ENCODE data around the gene DDA1.

DDA1 gene

DNA sequence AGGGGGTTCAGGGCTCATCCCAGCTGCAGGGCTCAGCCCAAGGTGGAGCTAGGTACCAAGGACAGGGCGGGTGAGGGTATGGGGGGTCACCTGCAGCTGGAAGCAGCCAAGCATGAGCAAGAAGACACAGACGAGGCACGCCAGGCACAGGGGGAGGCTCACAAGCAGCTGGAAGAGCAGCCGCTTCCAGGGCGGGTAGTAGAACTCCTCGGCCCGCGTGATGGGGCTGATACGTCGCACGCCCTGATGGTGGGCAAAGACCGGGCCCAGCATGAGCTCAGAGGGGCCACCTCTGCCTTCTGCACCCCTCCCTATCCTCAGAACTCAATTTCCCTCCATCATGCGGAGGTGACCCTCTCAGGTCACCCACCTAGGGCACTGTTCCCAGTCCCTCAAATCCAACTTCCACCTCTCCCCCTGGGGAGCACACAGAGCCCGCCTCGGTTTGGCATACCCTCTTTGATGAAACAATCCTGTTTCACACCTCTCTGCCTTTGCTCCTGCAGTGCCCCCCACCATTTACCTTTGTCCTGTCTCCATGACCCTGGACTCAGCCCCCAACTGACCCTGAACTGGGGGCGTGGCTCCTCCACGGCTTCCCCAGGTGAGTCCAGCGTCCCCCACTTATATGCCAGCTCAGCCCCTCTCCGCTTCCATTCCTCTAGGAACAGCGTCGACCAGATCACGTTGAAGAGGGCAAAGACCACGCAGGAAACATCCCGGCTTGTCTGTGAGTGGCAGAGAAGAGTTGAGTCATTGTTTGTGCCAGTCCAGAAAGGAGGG, 21.1 kb downstream of the DDA1 start:
- DNase-seq: no peak

DNA sequence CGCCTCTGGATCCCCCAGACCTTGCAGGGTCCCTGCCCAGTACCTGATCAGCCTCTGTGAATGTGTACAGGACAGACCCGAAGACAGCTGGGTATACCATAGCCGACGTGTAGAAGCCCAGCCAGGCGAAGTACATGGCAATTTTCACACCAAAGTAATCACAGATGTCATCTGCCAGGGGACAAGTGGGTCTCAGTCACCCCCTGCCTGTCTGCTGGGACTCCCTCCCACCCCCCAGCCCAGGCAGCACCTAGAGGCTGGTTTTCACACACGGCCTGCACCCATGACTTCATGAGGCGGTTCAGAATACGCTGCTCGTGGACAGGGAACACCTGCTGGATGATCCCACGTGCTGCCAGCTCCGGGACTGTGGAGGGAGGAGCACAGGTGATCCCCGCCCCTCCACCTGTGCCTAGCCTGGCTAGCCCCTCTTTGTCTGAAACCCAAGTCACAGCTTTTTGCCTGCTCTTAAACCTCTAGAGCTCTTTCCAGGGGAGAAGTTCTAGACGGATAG, 21.7 kb downstream of the DDA1 start:
- DNase-seq: no peak

DNA sequence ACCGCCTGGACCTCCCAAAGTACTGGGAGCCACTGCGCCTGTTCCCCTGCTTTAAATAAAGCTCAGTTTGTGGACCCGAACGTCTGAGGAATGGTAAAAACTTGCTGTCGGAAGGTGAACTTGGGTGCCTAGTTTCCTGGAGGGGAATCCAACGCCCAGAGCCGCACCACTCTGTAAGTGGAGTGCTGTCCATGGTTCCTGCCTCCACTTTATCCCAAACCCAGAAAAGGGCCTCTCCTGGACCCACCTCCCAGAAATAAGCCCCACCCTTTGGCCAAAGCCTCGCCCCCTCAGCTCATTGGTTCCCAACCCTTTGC, 23.0 kb downstream of the DDA1 start:
- DNase-seq: no peak

GRCh38 chr19:17332677-17333581, 23.6 kb downstream of the DDA1 start:
- peak; percentile 54 to 59 for DNase-seq

DNA sequence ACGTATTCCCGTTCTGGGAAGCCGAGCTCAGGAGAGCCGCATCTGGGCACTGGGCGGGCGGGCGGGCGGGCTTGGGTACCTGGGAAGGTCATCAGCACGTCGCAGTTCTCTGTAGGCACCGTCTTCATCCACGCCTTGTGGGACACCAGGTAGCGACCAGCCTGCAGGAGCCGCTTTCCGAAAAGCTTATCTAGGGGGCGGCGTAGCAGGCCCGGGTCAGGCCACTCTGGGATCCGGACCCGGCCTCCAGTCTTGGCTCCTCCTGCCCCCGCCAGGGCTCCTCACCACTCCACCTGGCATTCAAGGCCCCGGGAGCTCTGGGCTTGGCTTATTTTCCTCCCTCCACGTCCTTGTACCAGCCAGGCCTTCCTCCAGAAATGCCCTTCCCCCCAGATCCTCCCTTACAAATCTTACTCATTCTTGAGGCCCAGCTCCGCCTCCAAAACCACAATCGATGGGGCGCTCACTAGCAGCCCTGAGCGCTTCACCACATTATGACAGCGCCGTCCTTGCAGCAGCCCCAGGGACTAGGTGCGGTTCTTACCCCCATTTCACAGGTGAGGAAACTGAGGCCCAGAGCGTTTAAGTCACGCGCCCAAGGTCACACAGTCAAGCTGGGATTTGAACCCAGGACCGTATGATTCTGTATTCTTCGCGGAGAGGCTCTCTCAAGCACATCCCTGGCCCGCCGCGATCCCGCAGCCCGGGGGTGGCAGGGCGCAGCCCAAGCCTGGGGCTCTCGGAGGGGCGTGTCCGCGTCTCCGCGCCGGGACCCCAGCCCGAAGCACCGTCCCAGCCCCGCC, 24.4 kb downstream of the DDA1 start:
- DNase-seq: peak; percentile 66 to 76

GRCh38 chr19:17334414-17335409, 25.3 kb downstream of the DDA1 start, which contains the start of gene ANO8:
TSS of gene ANO8 (minus strand) at chr19:17334855. CDS start at chr19:17334670, 185 bp downstream.
- DNase-seq: peak; percentile 95 to 99

DNA sequence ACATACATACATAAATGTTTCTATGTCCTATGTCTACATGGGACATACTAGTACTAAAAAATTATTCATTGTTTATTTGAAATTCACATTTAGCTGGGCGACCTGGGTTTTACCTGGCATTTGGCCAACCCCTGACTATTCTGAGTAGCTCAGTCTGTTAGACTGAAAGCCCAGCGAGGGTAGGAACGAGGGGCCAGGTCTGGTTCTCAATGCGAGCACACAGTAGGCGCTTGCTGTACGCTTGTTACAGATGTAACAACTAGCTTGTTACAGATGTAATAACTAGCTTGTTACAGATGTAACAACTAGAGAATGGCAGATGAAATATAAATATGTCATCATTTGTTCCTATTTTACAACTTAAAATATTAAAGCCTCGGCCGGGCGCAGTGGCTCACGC, 26.2 kb downstream of the DDA1 start:
- no peak for DNase-seq

- DNase-seq: peak; percentile 97 to 98
These were observed 27.7 kb downstream of the DDA1 start, which contains the start of gene GTPBP3 for GRCh38 chr19:17336872-17337674. TSS of gene GTPBP3 (plus strand) at chr19:17337553. CDS start at chr19:17337612, 59 bp downstream.

DNA sequence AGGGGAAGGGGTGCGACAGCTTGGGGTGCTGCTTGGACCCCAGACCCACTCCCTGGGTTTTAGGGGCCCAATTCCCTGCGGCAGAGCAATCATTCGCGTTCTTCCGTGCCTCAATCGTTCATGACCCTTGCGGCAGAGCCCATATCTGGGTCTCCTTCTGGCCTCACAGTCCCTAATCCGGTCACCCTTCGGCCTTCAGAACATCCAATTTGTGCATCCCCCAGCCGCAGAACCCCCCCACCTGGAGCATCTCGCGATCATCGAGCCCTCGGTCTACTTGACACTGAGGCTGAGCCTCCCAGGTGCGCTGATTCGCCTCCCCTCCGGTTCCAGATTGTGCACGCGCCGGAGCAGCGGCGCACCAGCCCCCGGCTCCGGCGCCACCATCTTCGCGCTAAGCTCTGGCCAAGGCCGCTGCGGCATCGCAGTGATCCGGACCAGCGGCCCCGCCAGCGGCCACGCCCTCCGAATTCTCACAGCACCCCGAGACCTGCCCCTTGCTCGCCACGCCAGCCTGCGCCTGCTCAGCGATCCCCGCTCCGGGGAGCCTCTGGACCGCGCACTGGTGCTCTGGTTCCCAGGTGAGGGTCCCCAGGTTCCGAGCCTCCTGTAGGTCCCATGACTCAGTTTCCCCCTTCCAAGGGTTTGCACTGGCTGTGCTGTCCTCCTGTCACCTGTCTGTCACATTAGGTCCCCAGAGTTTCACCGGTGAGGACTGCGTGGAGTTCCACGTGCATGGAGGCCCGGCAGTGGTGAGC, 28.5 kb downstream of the DDA1 start:
- peak in 1 of 2 donors; percentile 36 for DNase-seq

DNA sequence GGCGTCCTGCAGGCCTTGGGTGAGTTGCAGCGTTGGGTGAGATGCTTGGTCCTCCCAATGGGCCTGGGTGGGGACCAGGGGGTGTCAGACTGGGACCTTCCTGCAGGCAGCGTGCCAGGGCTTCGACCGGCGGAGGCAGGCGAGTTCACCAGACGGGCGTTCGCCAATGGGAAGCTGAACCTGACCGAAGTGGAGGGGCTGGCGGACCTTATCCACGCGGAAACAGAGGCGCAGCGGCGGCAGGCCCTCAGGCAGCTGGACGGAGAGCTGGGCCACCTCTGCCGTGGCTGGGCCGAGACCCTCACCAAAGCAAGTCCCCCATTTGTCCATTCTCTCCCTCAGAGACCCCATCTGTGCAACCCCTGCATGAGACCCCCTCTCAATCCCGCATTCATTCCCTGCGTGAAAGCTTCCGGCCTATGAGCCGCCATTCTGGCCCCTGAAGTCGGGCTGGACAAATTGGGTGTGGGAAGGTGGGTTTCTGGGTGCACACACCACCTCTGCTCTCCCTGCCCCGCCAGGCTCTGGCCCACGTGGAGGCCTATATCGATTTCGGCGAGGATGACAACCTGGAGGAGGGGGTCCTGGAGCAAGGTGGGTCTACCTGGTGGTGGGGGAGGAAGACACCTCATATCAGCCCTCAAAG, 29.2 kb downstream of the DDA1 start:
- DNase-seq: no peak

GRCh38 chr19:17339088-17339741, 29.9 kb downstream of the DDA1 start:
- peak in 1 of 2 donors; percentile 50 for DNase-seq

- no peak for DNase-seq
These were observed 31.0 kb downstream of the DDA1 start for GRCh38 chr19:17340302-17340870.

DNA sequence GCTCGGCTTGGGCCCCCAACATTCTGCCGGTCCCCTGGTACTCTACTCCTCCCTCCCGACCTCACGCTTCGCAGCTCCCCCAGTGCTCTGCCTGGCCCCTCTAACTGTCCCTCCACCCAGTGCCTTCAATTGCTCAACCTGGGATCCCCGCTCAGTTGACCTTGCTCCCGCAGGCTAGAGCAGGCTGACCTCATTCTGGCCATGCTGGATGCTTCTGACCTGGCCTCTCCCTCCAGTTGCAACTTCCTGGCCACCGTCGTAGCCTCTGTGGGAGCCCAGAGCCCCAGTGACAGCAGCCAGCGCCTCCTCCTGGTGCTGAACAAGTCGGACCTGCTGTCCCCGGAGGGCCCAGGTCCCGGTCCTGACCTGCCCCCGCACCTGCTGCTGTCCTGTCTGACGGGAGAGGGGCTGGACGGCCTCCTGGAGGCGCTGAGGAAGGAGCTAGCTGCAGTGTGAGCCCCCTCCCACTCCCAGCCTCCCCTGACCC, 31.6 kb downstream of the DDA1 start:
- DNase-seq: no peak

DNA sequence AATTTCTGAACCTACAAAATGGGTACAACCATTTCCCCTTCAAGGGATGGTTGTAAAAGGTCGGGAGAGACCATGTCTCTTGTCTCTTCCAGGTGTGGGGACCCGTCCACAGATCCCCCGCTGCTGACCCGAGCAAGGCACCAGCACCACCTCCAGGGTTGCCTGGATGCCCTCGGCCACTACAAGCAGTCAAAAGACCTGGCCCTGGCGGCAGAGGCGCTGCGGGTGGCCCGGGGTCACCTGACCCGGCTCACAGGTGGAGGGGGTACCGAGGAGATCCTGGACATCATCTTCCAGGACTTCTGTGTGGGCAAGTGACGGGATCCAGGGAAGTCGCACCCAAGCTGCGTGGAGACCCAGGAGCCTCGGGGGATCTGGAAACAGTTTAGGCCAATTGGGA, 32.0 kb downstream of the DDA1 start:
- no peak for DNase-seq

DNA sequence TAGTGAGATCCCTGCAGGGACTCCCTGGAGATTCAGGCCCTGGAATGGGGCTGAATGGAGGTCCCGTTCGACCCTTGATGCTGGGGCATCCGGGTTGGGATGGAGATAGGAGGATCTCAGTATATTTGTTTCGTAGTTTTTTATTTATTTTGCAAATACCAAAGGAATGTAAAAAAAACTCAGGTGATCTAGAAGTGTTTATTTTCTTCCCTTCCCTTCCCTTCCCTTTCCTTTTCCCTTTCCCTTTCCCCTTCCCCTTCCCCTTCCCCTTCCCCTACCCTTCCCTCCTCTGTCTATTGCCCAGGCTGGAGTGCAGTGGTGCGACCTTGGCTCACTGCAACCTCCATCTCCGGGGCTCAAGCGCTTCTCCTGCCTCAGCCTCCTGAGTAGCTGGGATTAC, 32.5 kb downstream of the DDA1 start:
- no peak for DNase-seq

GRCh38 chr19:17346109-17346671, 36.8 kb downstream of the DDA1 start:
- peak; percentile 71 to 80 for DNase-seq

GRCh38 chr19:17347361-17347760, 38.0 kb downstream of the DDA1 start:
- DNase-seq: no peak

DNA sequence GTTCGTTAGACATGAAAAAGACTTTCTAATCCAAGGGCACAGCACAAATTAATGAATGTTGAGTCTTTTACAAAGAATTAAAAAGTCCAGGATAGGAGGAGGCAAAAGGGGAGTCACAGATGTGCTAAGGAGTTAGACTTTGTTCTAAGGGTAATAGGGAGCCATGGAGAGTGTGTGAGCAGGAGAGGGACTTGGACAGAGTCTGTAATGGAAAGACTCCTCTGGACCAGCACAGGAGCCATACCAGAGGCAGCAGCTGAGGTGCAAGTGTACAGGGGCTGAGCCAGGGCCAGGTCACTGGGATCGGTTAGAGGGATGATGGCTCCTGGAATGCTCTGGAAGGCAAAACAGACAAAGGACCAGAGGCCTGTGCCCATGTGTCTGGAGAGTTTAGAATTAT, 38.5 kb downstream of the DDA1 start:
- DNase-seq: no peak
